Superior temporal gyrus (tissue), 1 donor: ENCODE results near the gene ZNF423.

Source experiments
- DNase-seq: peaks from one replicate; pipeline ENCODE4 v3.0.0-alpha.2; 2016; ENCODE audit errors: extremely low spot score

ZNF423 gene

DNA sequence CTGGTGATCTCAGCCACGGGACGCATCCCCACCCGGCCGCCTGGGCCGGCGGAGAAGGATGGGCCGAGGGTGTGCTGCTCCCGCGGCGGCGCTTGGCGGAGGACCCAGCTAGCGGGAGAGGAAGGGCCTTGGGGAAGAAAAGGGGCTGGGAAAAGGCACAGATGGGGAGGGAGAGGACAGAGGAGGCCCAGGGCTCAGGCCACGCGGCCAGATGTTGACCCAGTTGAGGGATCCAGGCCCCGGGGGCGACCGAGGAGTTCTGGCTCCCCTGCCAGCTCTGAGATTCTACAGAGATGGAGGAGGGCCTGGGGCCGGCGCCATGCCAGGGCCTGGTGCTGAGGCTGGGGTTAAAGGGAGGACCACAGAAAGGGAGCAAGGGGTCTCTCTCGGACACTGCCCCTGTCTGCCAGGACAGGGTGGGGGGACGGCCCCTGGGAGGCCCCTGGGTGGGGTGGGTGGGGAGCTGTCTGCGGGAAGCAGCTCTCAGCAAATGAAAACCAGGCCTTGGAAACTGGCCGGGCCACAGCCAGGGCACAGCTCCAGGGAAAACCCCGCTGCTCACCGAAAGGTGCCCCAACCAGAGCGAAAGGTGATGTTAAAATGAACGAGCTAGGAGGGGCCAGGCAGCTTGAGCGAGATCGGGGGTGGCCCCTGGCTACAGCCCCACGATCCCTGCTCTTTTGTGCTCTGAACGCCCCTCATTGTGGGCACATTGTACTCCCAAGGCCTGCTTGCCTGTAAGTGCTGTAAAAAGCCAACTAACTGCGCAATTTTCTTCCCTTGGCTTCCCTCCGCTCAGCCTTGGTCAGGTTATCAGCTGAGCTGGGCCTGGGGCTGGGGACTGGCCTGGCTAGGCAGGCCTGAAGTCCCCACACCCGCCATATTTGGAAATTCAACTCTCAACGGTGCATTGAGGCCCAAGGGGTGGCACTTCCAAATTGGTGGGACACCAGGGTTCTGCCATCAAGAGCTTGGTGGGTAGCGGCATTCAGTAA is 191.4 kb downstream of the ZNF423 start:
- DNase-seq: no peak

- DNase-seq: no peak
Observed at GRCh38 chr16:49663081-49664065, 192.5 kb downstream of the ZNF423 start.

DNA sequence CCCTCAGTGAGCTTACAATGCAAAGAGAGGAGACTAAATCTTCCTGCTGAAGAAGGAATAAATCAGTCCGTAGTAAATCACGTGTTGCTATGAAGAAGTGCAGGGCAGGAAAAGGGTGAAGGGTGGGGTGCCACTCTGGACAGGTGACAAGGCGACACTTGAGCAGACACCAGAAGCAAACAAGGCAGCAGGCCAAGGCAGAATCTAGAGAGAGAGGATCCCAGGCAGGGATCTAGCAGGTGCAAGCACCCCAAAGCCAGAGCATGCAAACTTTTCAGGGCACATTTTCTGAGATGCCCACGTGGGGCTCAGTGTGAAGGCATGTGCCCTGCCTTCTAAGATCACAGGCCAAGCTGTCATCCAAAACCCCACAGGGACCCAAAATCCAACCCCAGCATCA is 193.3 kb downstream of the ZNF423 start:
- no peak for DNase-seq

DNA sequence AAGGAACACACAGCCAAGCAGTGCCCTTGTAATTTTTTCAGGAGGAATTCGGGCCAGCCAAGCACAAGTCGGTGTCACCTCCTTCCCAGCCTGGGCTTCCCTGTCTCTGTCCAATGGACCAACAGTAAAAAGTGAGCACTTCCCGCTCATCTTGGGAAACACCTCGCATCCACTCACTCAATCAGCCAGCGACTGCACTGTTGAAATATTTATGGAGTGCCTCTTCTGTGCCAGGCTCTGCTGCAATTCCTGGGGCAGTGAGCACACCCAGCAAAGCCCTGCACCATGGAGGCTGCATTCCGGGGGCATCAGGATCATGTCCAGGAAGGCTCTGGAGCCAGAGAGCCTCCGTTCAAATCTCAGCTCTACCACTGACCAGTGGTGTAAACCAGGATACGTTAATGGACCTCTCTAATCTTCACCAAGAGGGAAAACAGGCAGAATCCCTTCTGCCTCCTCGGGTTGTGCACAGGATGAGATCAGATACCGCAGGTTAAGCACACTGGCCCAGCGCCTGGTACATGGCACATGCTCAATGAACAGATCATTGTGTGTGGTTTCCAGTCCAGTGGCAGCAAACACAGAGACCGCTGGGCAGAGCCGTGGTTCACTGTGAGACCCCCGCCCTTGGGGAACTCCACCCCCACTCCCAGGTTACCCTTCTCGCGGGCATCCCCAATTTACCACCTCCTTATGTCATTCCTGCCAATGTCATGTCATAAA is 194.3 kb downstream of the ZNF423 start:
- DNase-seq: no peak

GRCh38 chr16:49660626-49661025 is 195.3 kb downstream of the ZNF423 start:
- no peak for DNase-seq

DNA sequence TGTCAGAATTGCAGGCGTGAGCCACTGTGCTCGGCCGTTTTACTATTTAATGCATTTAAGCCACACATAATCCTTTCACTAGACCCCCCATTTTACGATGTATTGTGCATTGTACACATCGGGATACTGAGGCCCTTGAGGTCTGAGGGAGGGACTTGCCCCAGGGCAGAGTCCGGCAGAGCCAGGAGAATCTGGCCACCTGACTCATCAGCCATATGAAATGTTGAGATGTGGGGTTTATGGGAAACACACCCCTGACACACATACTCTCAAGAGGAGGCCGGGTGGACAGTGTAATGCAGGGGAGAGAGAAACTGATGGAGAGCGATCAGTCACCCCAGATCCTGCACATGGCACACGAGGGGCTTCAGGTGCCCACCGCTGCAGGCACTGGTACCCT is 196.6 kb downstream of the ZNF423 start:
- DNase-seq: no peak

GRCh38 chr16:49658531-49658930 is 197.4 kb downstream of the ZNF423 start:
- no peak for DNase-seq

GRCh38 chr16:49657736-49658465 is 198.0 kb downstream of the ZNF423 start:
- DNase-seq: no peak

GRCh38 chr16:49654425-49654824 is 201.5 kb downstream of the ZNF423 start:
- no peak for DNase-seq

- no peak for DNase-seq
Observed at GRCh38 chr16:49653577-49653976, 202.3 kb downstream of the ZNF423 start.

- DNase-seq: no peak
Observed at GRCh38 chr16:49653173-49653570, 202.7 kb downstream of the ZNF423 start.

DNA sequence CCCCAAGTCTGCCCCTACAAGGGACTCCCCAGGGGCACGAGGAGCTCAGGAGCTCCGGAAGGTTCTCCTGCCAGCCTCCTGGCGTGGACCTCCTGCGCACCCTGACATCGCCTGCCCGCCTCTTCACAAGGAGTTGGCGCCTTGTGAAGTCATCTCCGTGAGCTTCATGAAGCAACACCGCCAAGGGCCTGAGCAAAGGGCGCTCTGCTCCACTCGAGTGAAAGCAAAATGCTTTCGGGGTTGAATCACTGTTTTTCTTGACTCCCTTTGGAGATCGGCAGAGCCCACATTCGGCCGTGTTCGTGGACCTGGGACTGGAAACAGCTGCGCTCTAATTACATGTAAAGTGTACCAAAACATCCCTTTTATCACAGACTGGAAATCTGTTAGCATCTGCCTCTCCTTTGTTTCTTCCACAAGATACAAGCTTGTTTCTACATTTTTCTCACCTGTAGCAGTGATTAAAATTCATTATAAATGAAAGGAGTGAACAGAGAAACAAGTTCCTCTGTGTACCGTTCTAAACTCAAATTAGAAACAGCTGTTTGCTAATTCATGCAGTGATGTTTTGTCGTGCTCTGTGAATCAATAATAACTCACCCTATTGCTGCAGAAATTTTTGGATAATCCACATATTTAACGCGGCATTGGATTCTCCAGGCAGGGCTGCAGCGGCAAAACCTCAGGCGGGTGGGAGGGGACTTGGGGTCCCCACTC is 203.3 kb downstream of the ZNF423 start:
- no peak for DNase-seq

- no peak for DNase-seq
Observed at GRCh38 chr16:49651996-49652395, 203.9 kb downstream of the ZNF423 start.

- DNase-seq: no peak
Observed at GRCh38 chr16:49651226-49651625, 204.7 kb downstream of the ZNF423 start.

DNA sequence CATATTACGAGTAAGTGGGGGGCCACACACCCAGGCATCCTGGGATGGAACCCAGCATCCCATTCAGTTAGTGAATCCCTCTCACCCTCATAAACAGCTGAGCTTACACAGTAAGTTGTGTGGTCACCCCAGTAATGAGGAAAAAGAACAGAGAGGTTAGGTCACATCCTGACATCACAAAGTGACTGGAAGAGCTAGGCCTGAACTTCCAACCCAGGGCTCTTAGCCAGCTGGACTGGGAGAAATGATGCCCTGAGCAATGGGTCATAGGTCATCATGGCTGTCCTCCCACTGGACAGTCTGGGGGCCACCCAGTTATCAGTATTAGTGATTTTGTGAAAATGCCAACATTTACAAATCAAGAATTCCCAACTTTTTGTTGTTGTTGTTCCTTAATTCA is 205.3 kb downstream of the ZNF423 start:
- no peak for DNase-seq

- no peak for DNase-seq
Observed at GRCh38 chr16:49649013-49649765, 206.7 kb downstream of the ZNF423 start.

DNA sequence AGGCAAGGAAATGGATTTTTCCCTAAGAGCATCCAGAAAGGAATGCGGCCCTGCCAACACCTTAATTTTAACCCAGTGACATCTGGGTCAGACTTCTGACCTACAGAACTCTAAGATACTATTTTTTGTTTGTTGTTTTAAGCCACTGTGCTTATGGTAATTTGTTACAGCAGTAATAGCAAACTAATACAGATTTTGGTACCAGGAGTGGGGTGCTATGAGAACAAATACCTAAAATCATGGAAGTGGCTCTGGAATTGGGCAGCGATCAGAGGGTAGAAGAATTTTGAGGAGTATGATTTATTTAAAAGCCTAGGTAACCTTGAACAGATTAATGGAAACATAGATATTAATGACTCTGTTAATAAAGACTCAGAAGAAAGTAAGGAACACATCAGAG is 208.2 kb downstream of the ZNF423 start:
- no peak for DNase-seq

DNA sequence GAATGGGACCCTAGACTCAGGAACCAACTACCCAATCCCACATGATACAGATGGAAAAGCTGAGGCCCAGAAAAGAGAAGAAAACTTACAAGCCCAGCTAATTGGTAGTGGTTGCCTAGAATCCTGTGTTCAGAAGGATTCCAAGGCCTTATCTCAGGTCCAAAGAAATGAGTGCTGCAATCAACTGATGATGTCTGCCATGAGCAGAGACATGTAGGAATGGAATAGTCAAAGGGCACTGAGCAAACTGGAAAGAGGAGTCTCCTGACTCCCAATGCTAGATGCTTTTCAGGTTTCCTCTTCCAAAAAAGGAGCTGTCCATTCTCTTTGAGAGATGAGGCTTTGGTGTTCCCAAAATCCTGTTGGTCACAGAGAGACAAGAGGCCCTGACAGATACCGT is 210.6 kb downstream of the ZNF423 start:
- no peak for DNase-seq

GRCh38 chr16:49644145-49644463 is 211.8 kb downstream of the ZNF423 start:
- DNase-seq: no peak
